ENCODE data around the gene SDK1.

DNA sequence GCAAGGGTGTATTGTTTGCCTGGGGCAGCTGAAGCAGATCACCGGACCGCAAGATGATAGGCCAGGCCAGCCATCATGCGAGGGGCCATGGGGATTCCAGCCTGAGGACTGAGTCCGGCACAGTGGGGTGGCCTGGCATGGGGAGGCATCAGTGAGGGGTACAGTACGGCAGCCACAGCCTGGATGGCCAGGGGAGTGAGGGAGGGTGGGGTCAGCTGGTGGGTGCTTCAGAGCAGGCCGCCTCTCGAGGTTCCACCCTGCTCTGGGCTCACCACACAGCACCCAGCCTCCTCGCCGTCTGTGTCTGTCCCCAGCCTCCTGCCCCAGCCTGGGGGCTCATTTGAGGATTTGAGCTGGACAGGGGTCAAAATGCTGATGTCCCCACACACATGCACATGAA lies 872.6 kb downstream of the SDK1 start:
- TF ChIP-seq, protein P1, sequence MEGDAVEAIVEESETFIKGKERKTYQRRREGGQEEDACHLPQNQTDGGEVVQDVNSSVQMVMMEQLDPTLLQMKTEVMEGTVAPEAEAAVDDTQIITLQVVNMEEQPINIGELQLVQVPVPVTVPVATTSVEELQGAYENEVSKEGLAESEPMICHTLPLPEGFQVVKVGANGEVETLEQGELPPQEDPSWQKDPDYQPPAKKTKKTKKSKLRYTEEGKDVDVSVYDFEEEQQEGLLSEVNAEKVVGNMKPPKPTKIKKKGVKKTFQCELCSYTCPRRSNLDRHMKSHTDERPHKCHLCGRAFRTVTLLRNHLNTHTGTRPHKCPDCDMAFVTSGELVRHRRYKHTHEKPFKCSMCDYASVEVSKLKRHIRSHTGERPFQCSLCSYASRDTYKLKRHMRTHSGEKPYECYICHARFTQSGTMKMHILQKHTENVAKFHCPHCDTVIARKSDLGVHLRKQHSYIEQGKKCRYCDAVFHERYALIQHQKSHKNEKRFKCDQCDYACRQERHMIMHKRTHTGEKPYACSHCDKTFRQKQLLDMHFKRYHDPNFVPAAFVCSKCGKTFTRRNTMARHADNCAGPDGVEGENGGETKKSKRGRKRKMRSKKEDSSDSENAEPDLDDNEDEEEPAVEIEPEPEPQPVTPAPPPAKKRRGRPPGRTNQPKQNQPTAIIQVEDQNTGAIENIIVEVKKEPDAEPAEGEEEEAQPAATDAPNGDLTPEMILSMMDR (IDR thresholded peaks at IDR 0.05 in 4 of 5, conservative IDR thresholded peaks at IDR 0.05 in 1 of 5): no peak
- no peak for TF ChIP-seq POLR2A (IDR thresholded peaks at IDR 0.05)
